ENCODE measurements around the gene MTARC2.
"Not testable (repeated sequence)": the region's sequence is repeated elsewhere in the genome, so short reads cannot be mapped to it uniquely, and the experiment has no call there.

- not testable (repeated sequence) for TF ChIP-seq CTCF (IDR thresholded peaks at IDR 0.05); EP300 (IDR thresholded peaks at IDR 0.05); RAD21 (conservative IDR thresholded peaks at IDR 0.05 in 1 of 2, IDR thresholded peaks at IDR 0.05 in 1 of 2); MYC (IDR thresholded peaks at IDR 0.05; ENCODE audit: borderline replicate concordance, low read length); PBX3 (IDR thresholded peaks at IDR 0.05)
Measured at GRCh38 chr1:220715986-220716385, 32.1 kb upstream of the MTARC2 start.
